ENCODE data around the gene CC2D1A.

GRCh38 chr19:13968383-13968935 lies 62.5 kb downstream of the CC2D1A start:
- TF ChIP-seq POLR2A (IDR thresholded peaks at IDR 0.05; ENCODE audit: low read depth, low read length) (no peak), POLR2AphosphoS5 (IDR thresholded peaks at IDR 0.05; ENCODE audit: low read depth, low read length) (no peak), TAF1 (IDR thresholded peaks at IDR 0.05; ENCODE audit: low read depth, low read length) (no peak), PAX5 (IDR thresholded peaks at IDR 0.05; ENCODE audit: insufficient read depth, low read length, severe bottlenecking) (no peak), SPI1 (IDR thresholded peaks at IDR 0.05; ENCODE audit: low read depth, low read length) (no peak), POU2F2 (IDR thresholded peaks at IDR 0.05; ENCODE audit: low read depth, low read length) (no peak)
